Lung (tissue), 12 donors: ENCODE data around the gene AGR3. TPM values are rescaled to one million over a fixed set of nuclear protein-coding genes. Genes with fewer than 3 reads are reported as not detected.

ENCODE experiments used
- ATAC-seq: fragments of 200-7000 bp; cut with Tn5 transposase; one replicate; pipeline ENCODE4 v1.9.1; 2020; ENCODE audit warnings: moderate number of reproducible peaks; ENCODE audit not compliant: insufficient read depth, low FRiP score
- DNase-seq, 3 donors: peaks; one replicate each; pipeline ENCODE4 v3.0.0-alpha.2; 2013 to 2017
- H3K27ac ChIP-seq, 2 donors: one replicate each; pipeline ENCODE4 v1.5.1; 2013; ENCODE audit warnings: mild to moderate bottlenecking in 2 of 2, moderate library complexity in 2 of 2, control low read depth in 1 of 2, inconsistent platforms in 1 of 2, low read depth in 1 of 2, low read length in 1 of 2
- H3K27me3 ChIP-seq, 3 donors: one replicate each; pipeline ENCODE4 v1.5.1; 2013; ENCODE audit warnings: low read length in 2 of 3; ENCODE audit not compliant: control insufficient read depth in 3 of 3, insufficient read depth in 3 of 3
- H3K36me3 ChIP-seq, 4 donors: one replicate each; pipeline ENCODE4 v1.5.1; 2013; ENCODE audit warnings: low read length in 4 of 4, mild to moderate bottlenecking in 1 of 4, moderate library complexity in 1 of 4; ENCODE audit not compliant: control insufficient read depth in 4 of 4, insufficient read depth in 4 of 4
- H3K4me1 ChIP-seq, 5 donors: one replicate each; pipeline ENCODE4 v1.5.1; 2013; ENCODE audit warnings: low read length in 5 of 5, mild to moderate bottlenecking in 2 of 5, moderate library complexity in 1 of 5; ENCODE audit not compliant: control insufficient read depth in 5 of 5, insufficient read depth in 5 of 5
- H3K4me3 ChIP-seq: one replicate; pipeline ENCODE4 v1.5.1; 2013; ENCODE audit warnings: mild to moderate bottlenecking, control low read depth, moderate library complexity
- H3K9ac ChIP-seq, 2 donors: one replicate each; pipeline ENCODE4 v1.5.1; 2013; ENCODE audit warnings: low read length in 2 of 2, control low read depth in 1 of 2; ENCODE audit not compliant: insufficient read depth in 1 of 2
- H3K9me3 ChIP-seq, 4 donors: one replicate each; pipeline ENCODE4 v1.5.1; 2013; ENCODE audit warnings: low read length in 3 of 4, mild to moderate bottlenecking in 1 of 4, moderate library complexity in 1 of 4; ENCODE audit not compliant: control insufficient read depth in 4 of 4, insufficient read depth in 3 of 4
- WGBS, 2 donors: extraction: QIAGEN DNeasy Blood & Tissue Kit; methylation state at CpG; one replicate each; pipeline ENCODE4 v1.1.7; 2013; 5-methylcytosine and 5-hydroxymethylcytosine counted together
- polyA plus RNA-seq, 2 donors: library from polyadenylated mRNA; stranded (reverse); fragments of 200-250 nt; gene quantifications; one replicate each; pipeline ENCODE4 v1.2.1, GENCODE V29; 2013
- total RNA-seq, 2 donors: library from RNA; depleted of rRNA in 1 of 2; stranded (reverse); fragments of >200 nt in 1 of 2; gene quantifications; one replicate each; pipeline ENCODE4 v1.2.1, GENCODE V29; 2014 to 2021
- TF ChIP-seq, protein P1 (sequence below): IDR thresholded peaks from 2 replicates; pipeline ENCODE4 v1.5.1; 2012; ENCODE audit warnings: mild to moderate bottlenecking; ENCODE audit errors: control extremely low read depth, extremely low read depth
- donor health status: control.
- donor health status: control.
- donor health status: Bipolar disorder and iron deficiency.
- donor health status: healthy.
- donor health status: DM: yes; HTN: yes; CAD: no.

The AGR3 gene
- total and polyA plus RNA-seq, 4 donors: 136 to 464 (median 188) TPM

DNA sequence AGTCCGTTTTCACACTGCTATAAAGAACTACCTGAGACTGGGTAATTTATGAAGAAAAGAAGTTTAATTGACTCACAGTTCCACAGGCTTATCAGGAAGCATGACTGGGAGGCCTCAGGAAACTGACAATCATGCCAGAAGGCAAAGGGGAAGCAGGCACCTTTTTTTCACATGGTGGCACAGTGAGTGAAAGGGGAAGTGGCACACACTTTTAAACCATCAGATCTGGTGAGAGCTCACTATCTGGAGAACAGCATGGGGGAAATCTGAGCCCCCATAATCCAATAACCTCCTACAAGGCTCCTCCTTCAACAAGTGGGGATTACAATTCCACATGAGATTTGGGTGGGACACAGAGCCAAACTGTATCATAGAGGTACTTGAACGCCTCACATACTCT, 30.0 kb downstream of the AGR3 start:
- DNase-seq (no peak), ATAC-seq (no peak)
- 20 to 36% methylated on average over 2 of the region's 2 CpGs for WGBS, 2 donors

GRCh38 chr7:16850614-16851466, 30.9 kb downstream of the AGR3 start:
- Histone ChIP-seq H3K27ac (no peak overlapping the region), H3K9me3 (no peaks in the 10 kb centered on the region), H3K9ac (no peak overlapping the region), H3K36me3 (no peaks in the 10 kb centered on the region), H3K27me3 (no peaks in the 10 kb centered on the region), H3K4me1 (no peaks in the 10 kb centered on the region), H3K4me3 (no peak overlapping the region)
- ATAC-seq (no peak), DNase-seq (peak in 1 of 3 donors; percentile 3)
- 62 to 77% methylated on average over 44 of the region's 44 CpGs for WGBS, 2 donors
- TF ChIP-seq, protein P1, sequence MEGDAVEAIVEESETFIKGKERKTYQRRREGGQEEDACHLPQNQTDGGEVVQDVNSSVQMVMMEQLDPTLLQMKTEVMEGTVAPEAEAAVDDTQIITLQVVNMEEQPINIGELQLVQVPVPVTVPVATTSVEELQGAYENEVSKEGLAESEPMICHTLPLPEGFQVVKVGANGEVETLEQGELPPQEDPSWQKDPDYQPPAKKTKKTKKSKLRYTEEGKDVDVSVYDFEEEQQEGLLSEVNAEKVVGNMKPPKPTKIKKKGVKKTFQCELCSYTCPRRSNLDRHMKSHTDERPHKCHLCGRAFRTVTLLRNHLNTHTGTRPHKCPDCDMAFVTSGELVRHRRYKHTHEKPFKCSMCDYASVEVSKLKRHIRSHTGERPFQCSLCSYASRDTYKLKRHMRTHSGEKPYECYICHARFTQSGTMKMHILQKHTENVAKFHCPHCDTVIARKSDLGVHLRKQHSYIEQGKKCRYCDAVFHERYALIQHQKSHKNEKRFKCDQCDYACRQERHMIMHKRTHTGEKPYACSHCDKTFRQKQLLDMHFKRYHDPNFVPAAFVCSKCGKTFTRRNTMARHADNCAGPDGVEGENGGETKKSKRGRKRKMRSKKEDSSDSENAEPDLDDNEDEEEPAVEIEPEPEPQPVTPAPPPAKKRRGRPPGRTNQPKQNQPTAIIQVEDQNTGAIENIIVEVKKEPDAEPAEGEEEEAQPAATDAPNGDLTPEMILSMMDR: no peak

More for the DNA sequence above, 30.0 kb downstream of the AGR3 start:
- Histone ChIP-seq H3K4me1 (no peaks in the 10 kb centered on the region), H3K9ac (no peak overlapping the region), H3K4me3 (no peak overlapping the region), H3K36me3 (no peaks in the 10 kb centered on the region), H3K27ac (no peak overlapping the region), H3K9me3 (no peaks in the 10 kb centered on the region), H3K27me3 (no peaks in the 10 kb centered on the region)
- TF ChIP-seq, protein P1: no peak

- WGBS, 2 donors: 83 to 86% methylated on average over 12 of the region's 12 CpGs
- TF ChIP-seq, protein P1: no peak
- DNase-seq (no peak), ATAC-seq (no peak)
- Histone ChIP-seq H3K9me3 (no peaks in the 10 kb centered on the region), H3K4me3 (no peak overlapping the region), H3K27me3 (no peaks in the 10 kb centered on the region), H3K4me1 (no peaks in the 10 kb centered on the region), H3K9ac (no peak overlapping the region), H3K36me3 (no peaks in the 10 kb centered on the region), H3K27ac (no peak overlapping the region)
These were observed 32.3 kb downstream of the AGR3 start for GRCh38 chr7:16849296-16850148.
